ENCODE results near the gene ACD. TPM values are rescaled to one million over a fixed set of nuclear protein-coding genes. Genes with fewer than 3 reads are reported as not detected.

The ACD gene
- total RNA-seq, 1 experiment from 2014 or later, result 33.6 TPM

DNA sequence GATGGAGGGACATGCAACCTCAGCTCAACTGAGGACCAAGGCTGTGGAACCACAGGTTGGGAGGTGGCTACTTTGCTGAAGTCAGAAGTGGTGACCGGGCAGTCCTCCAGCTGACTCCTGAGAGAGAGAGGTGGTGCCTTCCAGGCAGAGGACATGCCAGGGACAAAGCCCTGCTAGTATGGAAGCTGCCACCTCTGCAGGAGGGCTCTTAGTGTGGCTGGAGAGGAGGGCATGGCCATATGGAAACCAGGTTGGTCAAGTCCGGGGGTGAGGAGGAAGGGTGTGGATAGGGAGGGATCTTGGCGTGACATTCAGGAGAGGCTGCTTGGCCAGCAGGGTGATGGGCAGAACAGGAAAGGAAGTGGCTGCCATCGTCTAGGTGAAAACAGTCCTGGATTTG lies 12.2 kb upstream of the ACD start:
- Mint-ChIP-seq H3K27me3 (ENCODE audit: insufficient read depth, unreplicated experiment) (no peaks in the 10 kb centered on the region), H3K4me3 (ENCODE audit: unreplicated experiment) (no peak overlapping the region), H3K36me3 (ENCODE audit: insufficient read depth, unreplicated experiment) (peaks cover 11% of the 10 kb centered on the region), H3K4me1 (ENCODE audit: insufficient read depth, unreplicated experiment) (peaks cover 15% of the 10 kb centered on the region), H3K9me3 (ENCODE audit: unreplicated experiment) (no peaks in the 10 kb centered on the region), H3K27ac (ENCODE audit: low read depth, unreplicated experiment) (peak overlapping the region; percentile 73)
- TF ChIP-seq, protein P1, sequence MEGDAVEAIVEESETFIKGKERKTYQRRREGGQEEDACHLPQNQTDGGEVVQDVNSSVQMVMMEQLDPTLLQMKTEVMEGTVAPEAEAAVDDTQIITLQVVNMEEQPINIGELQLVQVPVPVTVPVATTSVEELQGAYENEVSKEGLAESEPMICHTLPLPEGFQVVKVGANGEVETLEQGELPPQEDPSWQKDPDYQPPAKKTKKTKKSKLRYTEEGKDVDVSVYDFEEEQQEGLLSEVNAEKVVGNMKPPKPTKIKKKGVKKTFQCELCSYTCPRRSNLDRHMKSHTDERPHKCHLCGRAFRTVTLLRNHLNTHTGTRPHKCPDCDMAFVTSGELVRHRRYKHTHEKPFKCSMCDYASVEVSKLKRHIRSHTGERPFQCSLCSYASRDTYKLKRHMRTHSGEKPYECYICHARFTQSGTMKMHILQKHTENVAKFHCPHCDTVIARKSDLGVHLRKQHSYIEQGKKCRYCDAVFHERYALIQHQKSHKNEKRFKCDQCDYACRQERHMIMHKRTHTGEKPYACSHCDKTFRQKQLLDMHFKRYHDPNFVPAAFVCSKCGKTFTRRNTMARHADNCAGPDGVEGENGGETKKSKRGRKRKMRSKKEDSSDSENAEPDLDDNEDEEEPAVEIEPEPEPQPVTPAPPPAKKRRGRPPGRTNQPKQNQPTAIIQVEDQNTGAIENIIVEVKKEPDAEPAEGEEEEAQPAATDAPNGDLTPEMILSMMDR (IDR thresholded peaks at IDR 0.05; ENCODE audit: unreplicated experiment), result no peak
- POLR2A ChIA-PET, result interaction anchor here (1.1 to 1.3 kb wide), 3 partner anchors 24 to 110 kb away, joined by 3 to 7 read pairs (median 4); partner anchors contain the start of genes CTCF and GFOD2
- intact Hi-C loops (cut with micrococcal nuclease), result loop anchor here (1.0 to 10.0 kb wide), 2 partner anchors 135 to 172 kb away; partner anchors contain the start of genes CENPT, NUTF2 and THAP11
- CTCF ChIA-PET, result interaction anchor here (0.6 to 3.3 kb wide), 35 partner anchors 10 to 368 kb away, joined by 3 to 15 read pairs (median 4); partner anchors contain the start of genes ACD, CTCF, PARD6A and RANBP10
- DNase-seq (ENCODE audit: unreplicated experiment), result no peak
- BruUV-seq (replicated peaks), result no TSS peak

DNA sequence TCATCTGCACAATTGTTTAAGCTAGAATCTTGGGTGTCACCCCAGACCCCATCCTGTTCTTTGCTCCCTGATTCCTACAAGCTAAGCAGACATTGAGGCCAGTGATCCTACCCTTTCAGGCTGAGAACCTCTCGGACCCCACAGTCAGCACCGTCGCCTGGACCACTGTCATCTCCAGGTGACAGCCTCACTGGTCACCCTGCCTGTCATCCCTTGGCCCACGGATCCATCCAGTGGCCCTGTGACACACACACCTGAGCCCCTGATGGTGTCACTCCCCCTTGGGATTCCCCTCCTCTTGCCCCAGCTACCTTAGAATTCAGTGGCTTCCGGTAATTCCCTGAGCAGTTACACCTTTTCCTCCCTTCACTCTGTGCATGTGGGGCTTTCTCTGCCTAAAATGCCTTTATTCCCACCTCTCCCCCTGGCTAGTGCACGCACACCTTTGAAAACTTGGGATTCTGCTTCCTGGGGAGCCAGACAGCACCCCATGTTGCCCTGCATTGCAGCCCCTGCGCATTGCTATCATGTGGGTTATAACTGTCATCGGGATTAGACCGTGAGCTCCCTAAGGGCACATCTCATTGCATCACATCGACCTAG lies 9.5 kb upstream of the ACD start:
- BruUV-seq (replicated peaks), result no TSS peak

DNA sequence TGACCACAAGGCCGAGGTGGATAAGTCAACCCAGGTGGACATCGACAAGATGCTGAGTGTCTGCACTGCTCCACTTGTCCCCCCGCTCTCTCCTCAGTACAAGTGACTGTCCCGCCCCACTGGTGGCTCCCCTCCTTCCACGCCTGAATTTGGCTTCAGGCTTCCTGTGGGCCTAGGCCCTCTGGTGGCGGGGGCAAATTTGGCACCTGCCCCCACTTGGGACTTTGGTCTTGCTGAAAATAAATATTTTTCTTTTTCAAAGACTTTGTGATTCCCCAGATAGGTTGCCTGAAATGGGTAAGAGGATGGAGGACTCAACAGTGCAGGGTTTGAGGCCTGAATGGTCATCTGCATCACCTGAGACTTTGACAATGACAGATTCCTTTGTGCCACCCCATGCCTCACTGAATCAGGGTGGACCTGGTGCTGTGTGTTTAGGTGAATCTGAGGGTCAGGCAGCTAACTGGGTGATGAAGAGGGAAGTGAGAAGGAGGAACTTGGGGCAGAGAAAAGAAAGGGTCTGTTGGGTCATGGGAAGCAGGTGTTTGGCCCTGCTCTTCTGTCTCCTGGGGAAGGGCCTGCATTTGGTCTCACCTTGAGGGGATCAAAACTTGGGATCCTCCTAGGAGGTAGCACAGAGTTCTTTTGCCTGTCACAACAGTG lies 8.6 kb upstream of the ACD start:
- H3K36me3 Mint-ChIP-seq (ENCODE audit: insufficient read depth, unreplicated experiment), result peaks cover 4% of the 10 kb centered on the region
- intact Hi-C loops (cut with micrococcal nuclease), result loop anchor here (1.0 kb wide), 2 partner anchors 106 to 147 kb away; partner anchors contain the start of gene CTCF
- H3K27ac Mint-ChIP-seq (ENCODE audit: low read depth, unreplicated experiment), result no peak overlapping the region
- no peak overlapping the region for H3K4me3 Mint-ChIP-seq (ENCODE audit: unreplicated experiment)
- no peak for DNase-seq (ENCODE audit: unreplicated experiment)
- ChIA-PET CTCF (interaction anchor here (0.5 to 6.9 kb wide), 19 partner anchors 11 to 421 kb away, joined by 3 to 57 read pairs (median 3); partner anchors contain the start of genes CTCF and GFOD2), POLR2A (interaction anchor here (1.2 to 1.6 kb wide), 3 partner anchors 42 to 148 kb away, joined by 3 to 5 read pairs (median 5); no protein-coding TSS in a partner anchor)
- H3K9me3 Mint-ChIP-seq (ENCODE audit: unreplicated experiment), result no peaks in the 10 kb centered on the region
- TF ChIP-seq, protein P1 (IDR thresholded peaks at IDR 0.05; ENCODE audit: unreplicated experiment), result peak; percentile 28
- peaks cover 9% of the 10 kb centered on the region for H3K4me1 Mint-ChIP-seq (ENCODE audit: insufficient read depth, unreplicated experiment)
- no peaks in the 10 kb centered on the region for H3K27me3 Mint-ChIP-seq (ENCODE audit: insufficient read depth, unreplicated experiment)
- no TSS peak for BruUV-seq (replicated peaks)

More for the DNA sequence above, 9.5 kb upstream of the ACD start:
- DNase-seq (ENCODE audit: unreplicated experiment), result no peak
- Mint-ChIP-seq H3K4me1 (ENCODE audit: insufficient read depth, unreplicated experiment) (peaks cover 15% of the 10 kb centered on the region), H3K27me3 (ENCODE audit: insufficient read depth, unreplicated experiment) (no peaks in the 10 kb centered on the region), H3K4me3 (ENCODE audit: unreplicated experiment) (no peak overlapping the region), H3K9me3 (ENCODE audit: unreplicated experiment) (no peaks in the 10 kb centered on the region), H3K27ac (ENCODE audit: low read depth, unreplicated experiment) (no peak overlapping the region), H3K36me3 (ENCODE audit: insufficient read depth, unreplicated experiment) (peaks cover 9% of the 10 kb centered on the region)
- ChIA-PET POLR2A (interaction anchor here (1.2 to 1.5 kb wide), 2 partner anchors 43 to 148 kb away, joined by 3 to 5 read pairs; no protein-coding TSS in a partner anchor), CTCF (interaction anchor here (0.5 to 2.4 kb wide), 10 partner anchors 18 to 420 kb away, joined by 3 to 9 read pairs (median 3); partner anchors contain the start of gene CTCF)
- TF ChIP-seq, protein P1 (IDR thresholded peaks at IDR 0.05; ENCODE audit: unreplicated experiment), result no peak
- intact Hi-C loops (cut with micrococcal nuclease), result loop anchor here (10.0 kb wide), 1 partner anchor 175 kb away; the partner anchor contains the start of genes CENPT, NUTF2 and THAP11
